Activated gamma-delta T cell treated with Interleukin-2 at 50 U/mL for 16 hours (primary cell): ENCODE measurements around the gene APOD.
"Not testable (repeated sequence)": the region's sequence is repeated elsewhere in the genome, so short reads cannot be mapped to it uniquely, and the experiment has no call there.

Source experiments
- DNase-seq: peaks from one replicate; pipeline ENCODE4 v3.0.0-alpha.2; 2020

The APOD gene

DNA sequence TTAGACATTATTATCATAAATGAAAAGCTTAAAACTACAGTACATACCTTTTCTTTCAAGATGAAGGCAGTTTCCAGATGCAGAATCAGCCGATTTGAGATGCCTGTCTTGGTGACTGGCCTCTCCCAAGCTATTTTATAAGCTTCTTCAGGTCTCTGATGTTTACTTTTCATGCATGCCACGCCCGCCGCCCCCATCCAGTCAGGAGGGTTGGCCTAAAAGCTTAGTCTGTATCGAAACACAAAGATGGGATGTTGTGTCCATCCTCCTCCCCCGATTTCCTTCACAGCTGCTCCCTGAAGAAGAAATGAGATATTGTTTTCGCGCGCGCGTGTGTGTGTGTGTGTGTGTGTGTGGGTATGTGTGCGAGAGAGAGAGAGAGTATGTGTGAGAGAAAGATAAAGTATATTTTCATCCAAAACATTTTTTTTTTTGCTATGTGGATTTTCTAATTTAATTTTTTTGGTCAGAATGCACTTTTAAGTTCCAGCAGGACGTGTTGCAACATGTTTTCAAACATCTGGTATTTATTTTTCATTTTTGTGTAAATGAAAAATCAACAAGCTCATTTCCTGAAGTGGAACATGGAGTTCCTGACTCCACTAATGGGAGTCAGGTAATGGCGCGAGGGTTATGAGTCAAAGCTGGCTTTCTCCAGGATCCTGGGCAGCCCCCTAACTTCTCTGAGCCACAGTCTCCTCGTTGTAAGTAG, at the start of gene APOD:
APOD (minus strand) TSS at position 110 of the 712 bp plus-strand sequence. CDS start 4,479 bp downstream, outside the sequence.
- no peak for DNase-seq

DNA sequence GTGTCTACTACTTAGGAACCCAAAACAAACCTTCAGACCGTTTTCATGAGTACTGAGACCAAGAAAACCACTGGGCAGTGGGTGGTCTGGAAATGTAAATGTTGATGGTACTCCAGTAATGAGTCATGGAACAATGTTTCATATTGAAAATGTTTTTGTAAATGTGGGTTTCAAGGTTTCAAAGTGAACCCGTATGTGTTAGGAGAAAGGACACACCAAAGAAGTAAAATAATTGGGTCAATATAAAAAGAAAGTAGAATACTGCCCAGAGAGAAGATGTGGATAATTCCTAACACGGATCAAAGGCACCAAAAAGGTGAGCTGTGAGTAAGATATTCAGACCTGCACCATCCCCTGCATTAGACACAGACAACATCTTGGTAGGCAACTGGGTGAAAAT, 49.6 kb upstream of the APOD start:
- DNase-seq, result not testable (repeated sequence)

DNA sequence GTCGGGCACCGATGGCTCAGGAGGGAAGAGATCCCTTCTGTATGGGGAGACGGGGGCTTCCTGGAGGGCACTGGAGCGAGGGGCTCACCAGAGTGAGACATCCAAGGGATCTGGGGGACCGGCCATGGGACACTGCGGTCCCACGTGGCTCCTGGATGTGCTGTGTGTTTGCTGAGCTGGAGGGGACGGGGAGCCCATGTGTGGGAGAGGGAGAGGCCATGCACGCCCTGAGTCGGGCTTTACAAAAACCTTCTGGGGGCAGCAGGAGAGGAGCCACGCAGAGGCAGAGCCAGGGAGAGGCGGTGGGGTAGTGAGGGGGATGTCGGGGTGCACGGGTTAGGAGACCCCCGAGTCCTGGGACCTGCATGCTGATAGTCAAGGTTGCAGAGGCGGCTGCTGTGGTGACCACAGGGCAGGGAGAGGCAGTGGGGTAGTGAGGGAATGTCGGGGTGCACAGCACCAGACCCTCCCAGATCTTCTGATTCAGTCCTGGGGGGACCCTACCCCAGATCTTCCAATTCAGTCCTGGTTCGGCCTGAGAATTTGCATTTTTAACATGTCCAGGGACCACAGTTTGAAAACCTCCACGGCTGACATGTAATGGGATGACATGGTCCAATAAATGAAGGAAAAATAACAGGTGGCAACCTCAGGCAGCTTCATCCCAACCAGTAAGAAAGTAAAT, 48.9 kb upstream of the APOD start:
- not testable (repeated sequence) for DNase-seq

DNA sequence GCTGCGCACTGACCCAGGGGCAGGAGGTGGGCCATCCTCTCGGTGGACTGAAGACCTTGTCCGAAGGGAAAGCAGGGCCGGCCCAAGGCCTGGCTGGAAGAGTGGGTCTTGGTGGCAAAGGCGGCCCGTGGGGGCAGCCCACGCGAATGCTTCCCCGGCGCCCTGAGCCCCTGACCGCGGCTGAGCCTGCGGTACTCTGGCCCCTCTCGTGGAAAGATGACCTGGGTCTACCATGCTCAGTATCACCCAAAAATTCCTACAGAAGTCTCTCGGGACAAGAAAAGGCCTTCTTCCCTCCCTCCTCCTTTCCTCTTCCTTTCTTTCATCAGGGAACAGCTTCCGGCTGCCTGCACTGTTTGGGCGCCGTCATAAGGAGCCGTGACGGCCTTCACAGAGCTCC, 48.3 kb upstream of the APOD start:
- not testable (repeated sequence) for DNase-seq

DNA sequence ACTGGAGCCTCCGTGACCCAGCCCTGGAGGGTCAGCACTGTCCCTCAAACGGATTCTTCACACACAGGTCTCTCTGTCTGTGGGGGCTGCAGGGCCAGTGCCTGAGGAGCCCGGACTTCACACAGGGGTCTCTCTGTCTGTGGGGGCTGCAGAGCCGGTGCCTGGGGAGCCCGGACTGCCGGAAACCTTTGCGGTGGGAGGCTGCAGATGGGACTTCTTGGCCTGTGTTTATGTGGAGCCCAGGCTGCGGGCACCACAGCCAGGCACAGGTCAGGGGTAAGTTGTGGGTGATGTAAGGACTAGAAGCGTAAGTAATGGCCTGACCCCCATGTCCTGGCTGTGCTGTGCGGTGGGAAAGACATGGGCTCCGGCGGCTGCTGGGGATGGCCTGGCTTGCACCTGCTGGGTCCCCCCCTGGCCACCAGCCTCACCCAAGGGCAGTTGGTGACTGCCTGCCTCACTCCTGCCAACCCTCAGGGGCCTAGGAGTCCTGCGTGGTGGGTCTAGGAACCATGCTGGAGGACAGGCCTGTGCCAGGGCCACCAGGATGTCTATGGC, 47.3 kb upstream of the APOD start:
- DNase-seq, result not testable (repeated sequence)

DNA sequence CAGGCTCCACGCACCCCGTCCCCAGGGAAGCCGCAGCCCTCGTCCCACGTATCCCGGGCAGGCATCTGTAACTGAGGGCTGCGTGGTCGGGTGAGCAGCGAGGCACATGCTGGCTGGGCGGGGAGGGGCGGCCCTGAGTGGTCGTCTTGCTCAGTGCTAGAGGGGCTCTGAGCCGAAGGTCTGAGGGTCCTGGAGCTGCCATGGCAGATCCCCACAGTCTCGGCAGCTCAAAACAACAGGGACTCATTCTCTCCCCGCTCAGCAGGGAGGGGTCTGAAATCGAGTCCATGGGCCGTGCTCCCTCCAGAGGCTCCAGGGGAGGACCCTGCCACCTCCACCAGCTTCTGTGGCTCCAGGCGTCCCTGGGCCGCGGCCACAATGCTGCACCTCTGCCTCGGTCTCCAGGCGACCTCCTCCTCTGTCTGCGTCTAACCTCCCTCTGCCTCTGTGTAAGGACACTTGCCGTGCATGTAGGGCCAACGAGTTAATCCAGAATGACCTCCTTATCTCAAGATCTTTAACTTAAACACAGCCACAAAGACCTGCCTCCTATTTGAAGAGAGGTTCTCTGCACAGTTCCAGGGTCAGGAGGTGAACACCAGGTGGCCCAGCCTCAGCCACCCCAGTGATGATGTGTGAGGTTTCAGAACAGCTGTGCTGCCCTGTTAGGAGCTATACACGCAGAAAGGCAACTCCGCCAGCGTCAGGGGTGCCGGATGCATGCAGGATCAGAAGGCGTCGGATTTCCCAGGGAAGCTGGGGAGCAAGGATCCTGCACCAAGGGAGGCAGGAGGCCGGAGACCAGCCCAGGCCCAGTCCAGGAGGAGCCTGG, 46.6 kb upstream of the APOD start:
- DNase-seq, result not testable (repeated sequence)

DNA sequence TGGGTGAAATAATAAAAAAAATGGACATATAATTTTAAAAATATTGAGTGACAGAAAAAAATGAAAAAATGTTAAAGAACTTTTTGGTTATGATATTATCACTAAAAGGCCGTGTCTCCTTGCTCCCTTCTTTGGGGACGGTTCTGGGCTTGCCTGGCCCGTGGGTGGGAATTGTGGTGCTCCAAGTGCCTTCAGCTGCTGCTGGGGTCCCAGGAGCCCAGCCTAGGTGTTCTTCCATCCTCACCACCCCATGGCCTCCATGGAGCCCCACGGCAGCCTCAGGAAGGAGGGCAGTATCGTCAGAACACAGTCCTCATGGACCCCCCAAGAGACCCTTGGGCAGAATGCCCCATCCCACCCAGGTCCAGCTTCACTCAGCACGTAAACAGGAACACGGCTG, 45.9 kb upstream of the APOD start:
- not testable (repeated sequence) for DNase-seq

DNA sequence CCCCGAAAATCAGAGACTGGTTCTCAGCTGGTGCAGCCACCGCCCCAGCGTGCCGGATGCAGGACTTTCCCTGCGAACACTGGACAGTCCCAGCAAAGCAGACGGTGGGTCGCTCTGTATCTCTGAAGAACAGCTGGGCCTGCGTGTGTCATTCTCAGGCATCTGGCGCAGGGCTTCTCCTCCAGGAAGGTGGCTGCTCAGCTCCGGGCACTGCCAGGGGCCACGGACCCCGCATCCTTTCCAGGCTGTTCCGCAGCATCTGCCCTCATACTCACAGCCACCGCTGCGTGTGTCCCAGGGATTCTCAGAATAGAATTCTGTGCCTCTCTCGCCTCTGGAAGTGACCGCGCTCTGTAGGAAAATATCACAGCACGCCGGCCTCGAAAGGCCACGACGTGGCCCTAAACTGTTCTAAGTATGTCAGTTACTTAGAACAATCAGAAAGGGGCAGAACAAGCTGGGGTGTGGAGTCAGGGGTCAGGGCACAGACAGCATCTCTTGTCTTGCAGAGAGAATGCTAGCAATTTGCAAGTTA, 44.7 kb upstream of the APOD start:
- not testable (repeated sequence) for DNase-seq

DNA sequence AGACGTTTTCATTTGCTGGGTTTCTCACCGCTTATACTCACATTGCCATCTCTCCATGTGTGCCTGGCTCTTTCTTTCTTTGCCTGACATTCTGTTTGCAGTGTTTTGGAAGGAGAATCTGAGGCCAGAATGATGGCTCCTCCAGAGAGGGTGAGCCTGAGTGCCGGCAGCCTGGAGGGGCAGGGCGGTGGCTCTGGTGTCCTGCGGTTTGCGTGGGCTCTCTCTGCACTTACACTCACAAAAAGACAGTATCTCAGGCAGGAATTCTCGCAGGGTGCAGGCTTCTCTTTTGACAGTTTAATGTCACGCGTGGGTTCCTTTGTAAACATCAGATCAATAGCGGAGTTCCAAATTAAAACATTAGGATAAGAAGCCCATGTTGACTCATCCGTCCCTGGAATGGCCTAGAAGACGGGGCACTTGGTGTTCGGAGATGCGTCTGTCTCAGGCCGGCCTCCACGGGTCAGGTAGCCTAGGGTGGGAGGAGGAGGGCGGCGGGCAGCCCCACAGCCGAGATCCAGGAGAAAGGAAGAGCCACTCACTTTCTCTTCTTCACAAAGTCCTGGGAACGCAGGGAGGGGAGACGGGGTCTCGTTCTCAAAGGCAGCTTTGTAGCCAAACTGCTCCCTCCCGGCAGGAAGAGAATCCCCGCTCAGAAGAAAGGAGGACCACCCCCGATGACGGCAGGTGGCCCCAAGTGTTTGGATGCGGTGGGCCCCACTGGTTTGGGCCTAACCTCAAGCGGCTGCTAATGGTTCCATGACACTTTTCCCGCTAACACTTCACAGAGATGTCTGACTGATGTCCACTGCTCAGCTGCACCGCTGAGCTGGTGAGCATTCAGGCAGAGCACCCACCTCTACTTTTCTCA, 44.0 kb upstream of the APOD start:
- DNase-seq, result not testable (repeated sequence)

DNA sequence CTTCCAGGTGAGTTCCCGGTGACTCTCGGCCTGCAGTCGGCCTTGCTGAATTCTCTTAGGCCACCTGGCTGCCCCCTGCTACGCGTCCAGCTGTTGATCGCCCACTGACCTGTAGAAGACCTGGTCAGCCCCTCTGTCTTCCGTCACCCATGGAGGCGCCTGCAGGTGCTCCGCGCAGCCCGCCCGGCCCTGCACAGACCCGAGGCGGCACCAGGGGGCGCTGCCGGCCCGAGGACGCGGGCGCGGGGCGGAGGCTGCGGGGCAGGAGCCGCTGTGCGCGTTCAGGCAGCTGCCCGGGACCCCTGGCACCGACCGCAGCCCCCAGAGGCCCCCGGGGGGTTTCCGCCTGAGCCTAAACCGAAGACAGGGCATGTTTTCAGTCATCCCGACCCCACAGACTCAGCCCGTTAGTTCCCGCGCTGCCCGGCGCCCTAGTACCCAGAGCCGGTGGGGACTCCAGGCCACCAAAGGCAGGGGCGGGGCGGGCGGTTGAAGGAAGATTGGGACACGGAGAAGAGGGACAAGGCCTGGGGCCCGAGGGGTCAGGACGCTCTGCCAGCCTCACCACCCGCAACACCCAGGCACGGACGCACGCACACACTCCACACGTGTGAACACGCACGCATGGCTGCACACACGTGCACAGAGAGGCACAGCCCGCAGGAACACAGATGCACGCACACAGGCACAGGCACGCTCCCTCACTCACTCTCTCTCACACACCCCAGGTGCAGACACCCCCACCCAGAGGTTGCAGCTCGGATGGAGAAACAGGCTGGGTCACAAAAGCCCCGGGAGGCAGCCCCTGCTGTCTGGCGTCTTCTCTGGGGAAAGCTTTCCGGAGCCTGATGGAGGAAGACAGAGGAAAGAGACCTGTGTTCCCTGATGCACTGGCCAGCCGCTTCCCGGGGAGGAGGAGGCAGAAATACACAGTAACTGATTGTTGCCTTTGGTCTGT, 41.1 kb upstream of the APOD start:
- DNase-seq, result not testable (repeated sequence)

DNA sequence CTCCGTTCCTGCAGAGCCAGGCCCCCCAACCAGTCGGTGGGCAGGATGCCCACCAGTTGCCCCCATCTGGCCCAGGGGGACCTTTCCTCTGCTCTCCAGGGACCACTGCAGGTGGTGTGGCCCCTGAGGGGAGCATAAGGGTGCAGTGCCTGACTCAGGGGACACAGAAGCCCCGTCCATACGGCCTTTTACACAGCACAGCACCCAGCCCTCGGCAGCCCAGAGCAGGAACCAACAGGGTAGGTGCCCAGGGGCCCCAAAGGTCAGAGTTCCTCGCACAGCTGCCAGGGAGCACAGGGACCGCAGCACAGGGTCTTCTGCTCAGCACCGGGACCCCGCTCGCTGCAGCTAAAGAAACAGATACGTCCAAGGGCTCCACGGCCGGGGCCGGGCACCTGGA, 40.4 kb upstream of the APOD start:
- not testable (repeated sequence) for DNase-seq

DNA sequence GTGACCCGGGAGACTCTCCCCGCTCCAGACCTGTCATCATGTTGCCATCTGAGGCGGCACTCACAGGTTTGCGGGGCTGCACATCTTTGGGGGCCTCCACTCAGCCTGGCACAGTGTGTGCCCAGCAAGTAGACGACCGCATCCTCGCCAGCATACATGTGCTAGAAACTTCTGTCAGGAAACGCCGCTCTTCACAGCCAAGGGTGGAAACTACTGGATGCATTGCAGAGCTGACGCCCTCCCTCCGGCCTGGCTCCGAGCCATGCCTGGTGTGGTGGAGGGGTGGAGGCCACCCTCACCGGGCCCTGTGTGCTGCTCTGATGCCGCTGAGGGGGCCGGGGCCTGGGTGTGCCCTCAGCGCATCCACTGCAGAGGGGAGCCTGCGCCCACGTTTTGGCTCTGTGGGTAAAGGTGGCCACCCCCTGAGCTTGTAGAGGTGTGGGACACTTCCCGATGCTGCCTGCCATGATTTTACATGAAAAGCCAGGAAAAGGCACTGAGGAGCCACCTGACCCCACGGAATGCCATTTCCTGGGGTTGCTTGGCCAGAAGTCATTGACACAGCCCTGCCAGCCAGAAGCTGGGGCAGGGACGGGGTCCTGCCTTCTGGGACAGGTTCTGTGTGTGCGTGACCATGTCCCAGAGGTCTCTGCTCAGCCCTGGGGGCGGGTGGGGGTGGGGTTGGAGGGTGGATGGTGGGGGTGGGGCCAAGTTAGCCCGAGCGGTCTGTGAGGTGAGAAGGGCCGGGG, 39.7 kb upstream of the APOD start:
- not testable (repeated sequence) for DNase-seq

DNA sequence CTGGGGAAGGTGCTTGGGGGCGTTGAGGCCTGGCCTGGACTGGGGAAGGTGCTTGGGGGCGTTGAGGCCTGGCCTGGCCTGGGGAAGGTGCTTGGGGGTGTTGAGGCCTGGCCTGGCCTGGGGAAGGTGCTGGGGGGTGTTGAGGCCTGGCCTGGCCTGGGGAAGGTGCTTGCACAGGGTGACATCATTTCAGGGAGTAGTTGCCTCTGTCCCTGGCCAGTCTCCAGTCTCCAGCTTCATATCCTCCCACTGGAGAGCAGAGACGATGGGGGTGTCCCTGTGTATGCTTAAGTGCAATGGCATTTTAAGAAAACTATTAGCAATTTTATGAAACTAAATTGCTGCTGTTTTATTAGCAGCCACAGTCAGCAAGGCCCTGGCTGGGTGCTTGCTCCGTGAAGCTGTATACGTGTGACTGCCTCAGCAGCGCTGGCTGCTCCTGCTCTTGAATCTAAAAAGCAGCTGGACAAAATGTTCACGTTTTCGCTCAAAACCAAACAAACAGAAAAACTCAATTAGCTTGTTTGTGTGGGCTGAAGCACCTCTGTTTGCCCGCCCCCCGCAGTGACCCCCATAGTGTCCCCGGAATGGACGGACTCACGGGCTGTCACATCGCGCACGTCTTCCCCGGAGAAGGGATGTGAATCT, 38.9 kb upstream of the APOD start:
- not testable (repeated sequence) for DNase-seq

DNA sequence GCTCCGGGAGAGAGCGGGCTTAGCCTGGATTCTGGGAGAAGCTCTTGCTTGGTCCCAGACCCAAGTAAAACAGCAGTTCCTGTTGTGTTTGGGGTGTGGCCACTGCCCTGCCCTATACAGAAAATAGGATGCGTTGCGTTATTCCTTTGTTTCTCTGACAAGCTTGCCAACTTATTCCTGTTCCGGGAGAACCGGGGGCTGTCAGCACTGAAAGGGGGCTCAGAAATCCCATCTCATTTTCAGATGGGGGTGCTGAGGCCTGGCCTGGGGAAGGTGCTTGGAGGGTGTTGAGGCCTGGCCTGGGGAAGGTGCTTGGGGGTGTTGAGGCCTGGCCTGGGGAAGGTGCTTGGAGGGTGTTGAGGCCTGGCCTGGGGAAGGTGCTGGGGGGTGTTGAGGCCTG, 38.3 kb upstream of the APOD start:
- not testable (repeated sequence) for DNase-seq

DNA sequence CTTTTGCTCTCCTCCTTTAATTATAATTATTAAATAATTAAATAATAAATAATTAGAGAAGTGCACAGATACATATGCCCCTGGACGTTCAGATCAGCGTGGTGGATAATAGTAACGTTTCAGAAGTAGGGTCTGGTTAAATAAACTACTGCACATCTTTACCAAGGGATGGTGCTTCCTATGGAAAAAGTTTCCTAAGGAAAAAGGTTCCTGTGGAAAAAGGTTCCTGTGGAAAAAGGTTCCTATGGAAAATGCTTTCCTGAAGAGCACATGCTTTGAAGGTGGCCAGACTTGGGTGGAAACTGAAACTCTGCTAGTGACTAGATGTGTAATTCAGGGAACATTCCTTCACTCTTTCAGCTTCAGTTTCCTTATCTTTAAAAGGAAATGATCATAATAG, 37.4 kb upstream of the APOD start:
- DNase-seq, result not testable (repeated sequence)

DNA sequence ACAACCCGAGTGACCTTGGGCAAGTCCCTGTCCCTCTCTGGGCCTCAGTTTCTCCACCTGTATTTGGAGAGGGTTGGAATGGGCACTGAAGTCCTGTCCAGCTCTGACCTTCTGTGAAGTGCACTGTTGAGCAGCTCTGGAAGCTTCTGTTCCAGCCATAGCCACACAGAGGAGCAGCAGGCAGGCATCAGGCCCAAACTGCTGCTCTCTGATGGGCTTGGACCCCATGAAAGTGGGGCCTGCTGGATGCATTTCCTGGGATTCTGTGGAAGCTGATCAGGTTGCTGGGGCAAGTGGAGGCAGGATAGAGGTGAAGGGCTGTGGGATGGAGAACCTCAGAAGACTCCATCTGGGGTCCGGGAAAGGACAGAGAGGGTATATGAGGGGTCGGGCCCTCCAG, 36.7 kb upstream of the APOD start:
- not testable (repeated sequence) for DNase-seq

DNA sequence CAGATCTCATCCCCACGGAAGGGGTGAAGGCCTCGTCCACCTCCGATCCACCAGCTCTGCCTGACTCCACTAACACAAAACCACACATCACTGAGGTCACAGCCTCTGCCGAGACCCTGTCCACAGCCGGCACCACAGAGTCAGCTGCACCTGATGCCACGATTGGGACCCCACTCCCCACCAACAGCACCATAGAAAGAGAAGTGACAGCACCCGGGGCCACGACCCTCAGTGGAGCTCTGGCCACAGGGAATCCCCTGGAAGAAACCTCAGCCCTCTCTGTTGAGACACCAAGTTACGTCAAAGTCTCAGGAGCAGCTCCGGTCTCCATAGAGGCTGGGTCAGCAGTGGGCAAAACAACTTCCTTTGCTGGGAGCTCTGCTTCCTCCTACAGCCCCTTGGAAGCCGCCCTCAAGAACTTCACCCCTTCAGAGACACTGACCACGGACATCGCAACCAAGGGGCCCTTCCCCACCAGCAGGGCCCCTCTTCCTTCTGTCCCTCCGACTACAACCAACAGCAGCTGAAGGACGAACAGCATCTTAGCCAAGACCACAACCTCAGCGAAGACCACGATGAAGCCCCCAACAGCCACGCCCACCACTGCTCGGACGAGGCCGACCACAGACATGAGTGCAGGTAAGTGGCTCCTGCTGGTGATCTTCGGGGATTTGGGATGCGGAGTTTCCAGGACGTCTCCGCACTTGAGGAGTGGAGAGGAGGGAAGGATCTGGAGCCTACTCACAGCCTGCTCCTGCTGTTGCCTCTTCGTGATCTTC, 36.0 kb upstream of the APOD start:
- DNase-seq, result not testable (repeated sequence)
